Neural progenitor cell (in vitro differentiated cells): ENCODE measurements around the gene NPPC. TPM values are rescaled to one million over a fixed set of nuclear protein-coding genes. Genes with fewer than 3 reads are reported as not detected.
"Not testable (repeated sequence)": the region's sequence is repeated elsewhere in the genome, so short reads cannot be mapped to it uniquely, and the experiment has no call there.

ENCODE experiments used
- DNase-seq: peaks from one replicate; pipeline ENCODE4 v3.0.0-alpha.2; 2016; ENCODE audit warnings: low spot score
- H2AFZ ChIP-seq: fragments of 200-600 bp; sonication (generic); replicated peaks from 2 replicates; pipeline ENCODE4 v1.6.1; 2016; ENCODE audit warnings: antibody characterized with exemption
- H3F3A ChIP-seq: fragments of 200-600 bp; sonication (generic); 2 replicates; pipeline ENCODE4 v1.6.1; 2016; ENCODE audit warnings: antibody characterized with exemption, low read depth
- H3K27ac ChIP-seq: fragments of 200-600 bp; sonication (generic); 2 replicates; pipeline ENCODE4 v1.5.1; 2016; ENCODE audit warnings: mild to moderate bottlenecking
- H3K27me3 ChIP-seq: fragments of 200-600 bp; sonication (generic); 2 replicates; pipeline ENCODE4 v1.6.1; 2016; ENCODE audit warnings: mild to moderate bottlenecking, moderate library complexity
- H3K36me3 ChIP-seq: fragments of 200-600 bp; sonication (generic); 2 replicates; pipeline ENCODE4 v1.5.1; 2016
- H3K4me1 ChIP-seq: fragments of 200-600 bp; sonication (generic); 2 replicates; pipeline ENCODE4 v1.6.1; 2016; ENCODE audit warnings: mixed run types
- H3K4me2 ChIP-seq: fragments of 200-600 bp; sonication (generic); 2 replicates; pipeline ENCODE4 v1.6.1; 2016
- H3K4me3 ChIP-seq: fragments of 200-600 bp; sonication (generic); 2 replicates; pipeline ENCODE4 v1.5.1; 2016
- H3K79me2 ChIP-seq: fragments of 200-600 bp; sonication (generic); 2 replicates; pipeline ENCODE4 v1.6.1; 2016; ENCODE audit warnings: low read depth
- H3K9ac ChIP-seq: fragments of 200-600 bp; sonication (generic); 2 replicates; pipeline ENCODE4 v1.6.1; 2016
- H3K9me3 ChIP-seq: fragments of 200-600 bp; sonication (generic); 2 replicates; pipeline ENCODE4 v1.5.1; 2016; ENCODE audit warnings: low read depth
- H4K20me1 ChIP-seq: fragments of 200-600 bp; sonication (generic); 2 replicates; pipeline ENCODE4 v1.6.1; 2016; ENCODE audit warnings: low read depth
- H3K27ac Mint-ChIP-seq: 3 replicates; pipeline ENCODE4 v1.8.0; 2021; ENCODE audit warnings: mixed read lengths
- H3K27me3 Mint-ChIP-seq: 2 replicates; pipeline ENCODE4 v1.8.0; 2022; ENCODE audit warnings: low read depth, mild to moderate bottlenecking, inconsistent platforms, moderate library complexity, mixed read lengths; ENCODE audit not compliant: insufficient read depth
- H3K36me3 Mint-ChIP-seq: 3 replicates; pipeline ENCODE4 v1.8.0; 2021; ENCODE audit warnings: mixed read lengths
- H3K4me1 Mint-ChIP-seq: 3 replicates; pipeline ENCODE4 v1.8.0; 2021; ENCODE audit warnings: mixed read lengths
- H3K4me3 Mint-ChIP-seq: 3 replicates; pipeline ENCODE4 v1.8.0; 2021; ENCODE audit warnings: mild to moderate bottlenecking, moderate library complexity, mixed read lengths
- H3K9me3 Mint-ChIP-seq: 3 replicates; pipeline ENCODE4 v1.8.0; 2020; ENCODE audit warnings: mixed read lengths
- EZH2 ChIP-seq: fragments of 200-600 bp; sonication (generic); IDR thresholded peaks from 2 replicates; pipeline ENCODE4 v1.6.1; 2017; ENCODE audit warnings: antibody characterized with exemption, mild to moderate bottlenecking, moderate library complexity
- EZH2phosphoT487 ChIP-seq: fragments of 200-600 bp; sonication (generic); IDR thresholded peaks from 2 replicates; pipeline ENCODE4 v1.6.1; 2017; ENCODE audit warnings: antibody characterized with exemption
- total RNA-seq: library from RNA; depleted of rRNA; stranded (reverse); fragments of >200 nt; gene quantifications from 2 replicates; pipeline ENCODE4 v1.2.3, GENCODE V29; 2015; ENCODE audit warnings: low replicate concordance
- TF ChIP-seq, protein P1 (sequence below): fragments of 200-600 bp; sonication (generic); IDR thresholded peaks from 2 replicates; pipeline ENCODE4 v1.5.1; 2017; ENCODE audit warnings: antibody characterized with exemption, mild to moderate bottlenecking

The NPPC gene
- total RNA-seq, 1 donor from 2014 or later, result not detected

GRCh38 chr2:231910771-231911170 is 15.4 kb downstream of the NPPC start:
- no peaks in the 10 kb centered on the region for H3K4me1 Mint-ChIP-seq
- no peaks in the 10 kb centered on the region for H3K36me3 Mint-ChIP-seq
- TF ChIP-seq, protein P1, sequence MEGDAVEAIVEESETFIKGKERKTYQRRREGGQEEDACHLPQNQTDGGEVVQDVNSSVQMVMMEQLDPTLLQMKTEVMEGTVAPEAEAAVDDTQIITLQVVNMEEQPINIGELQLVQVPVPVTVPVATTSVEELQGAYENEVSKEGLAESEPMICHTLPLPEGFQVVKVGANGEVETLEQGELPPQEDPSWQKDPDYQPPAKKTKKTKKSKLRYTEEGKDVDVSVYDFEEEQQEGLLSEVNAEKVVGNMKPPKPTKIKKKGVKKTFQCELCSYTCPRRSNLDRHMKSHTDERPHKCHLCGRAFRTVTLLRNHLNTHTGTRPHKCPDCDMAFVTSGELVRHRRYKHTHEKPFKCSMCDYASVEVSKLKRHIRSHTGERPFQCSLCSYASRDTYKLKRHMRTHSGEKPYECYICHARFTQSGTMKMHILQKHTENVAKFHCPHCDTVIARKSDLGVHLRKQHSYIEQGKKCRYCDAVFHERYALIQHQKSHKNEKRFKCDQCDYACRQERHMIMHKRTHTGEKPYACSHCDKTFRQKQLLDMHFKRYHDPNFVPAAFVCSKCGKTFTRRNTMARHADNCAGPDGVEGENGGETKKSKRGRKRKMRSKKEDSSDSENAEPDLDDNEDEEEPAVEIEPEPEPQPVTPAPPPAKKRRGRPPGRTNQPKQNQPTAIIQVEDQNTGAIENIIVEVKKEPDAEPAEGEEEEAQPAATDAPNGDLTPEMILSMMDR, result no peak
- TF ChIP-seq EZH2phosphoT487, result no peak
- no peak for TF ChIP-seq EZH2
- no peaks in the 10 kb centered on the region for H3K9me3 Mint-ChIP-seq
- H3K4me2 ChIP-seq, result no peak overlapping the region
- H3K27me3 Mint-ChIP-seq, result peaks cover 4% of the 10 kb centered on the region
- no peak overlapping the region for H3K4me3 ChIP-seq
- H4K20me1 ChIP-seq, result no peaks in the 10 kb centered on the region
- no peak overlapping the region for H3K9ac ChIP-seq
- no peaks in the 10 kb centered on the region for H3K79me2 ChIP-seq
- no peaks in the 10 kb centered on the region for H3K4me1 ChIP-seq
- H3F3A ChIP-seq, result no peaks in the 10 kb centered on the region
- H3K27ac Mint-ChIP-seq, result no peak overlapping the region
- DNase-seq, result no peak
- H3K4me3 Mint-ChIP-seq, result no peak overlapping the region
- no peaks in the 10 kb centered on the region for H3K9me3 ChIP-seq
- no peaks in the 10 kb centered on the region for H3K27me3 ChIP-seq
- H3K36me3 ChIP-seq, result no peaks in the 10 kb centered on the region
- no peak overlapping the region for H2AFZ ChIP-seq
- H3K27ac ChIP-seq, result no peak overlapping the region

DNA sequence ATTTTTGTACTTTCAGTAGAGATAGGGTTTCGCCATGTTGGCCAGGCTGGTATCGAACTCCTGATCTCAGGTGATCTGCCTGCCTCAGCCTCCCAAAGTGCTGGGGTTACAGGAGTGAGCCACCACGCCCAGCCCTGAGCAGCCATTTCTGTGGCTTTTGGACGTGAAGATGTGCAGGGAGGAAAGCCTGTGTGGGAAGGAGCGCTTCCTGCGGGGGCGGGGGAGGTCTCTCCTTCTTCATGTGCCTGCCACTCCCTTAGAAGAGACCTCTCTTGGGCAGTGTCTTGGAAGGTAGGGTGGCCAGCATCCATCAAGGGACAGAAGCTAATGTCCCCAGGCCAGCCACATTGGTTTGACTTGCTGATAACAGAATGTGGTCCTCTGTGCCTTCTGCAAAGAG is 16.0 kb downstream of the NPPC start:
- not testable (repeated sequence) for H3K4me1 ChIP-seq, H3K9me3 ChIP-seq, H3K79me2 ChIP-seq, H3K36me3 ChIP-seq, H3K36me3 Mint-ChIP-seq, H3K4me3 ChIP-seq, H3K27ac ChIP-seq, H3K9ac ChIP-seq, H3F3A ChIP-seq, H3K27ac Mint-ChIP-seq, H3K4me2 ChIP-seq, H3K27me3 ChIP-seq, DNase-seq, H3K4me1 Mint-ChIP-seq, H3K27me3 Mint-ChIP-seq, H2AFZ ChIP-seq, H4K20me1 ChIP-seq, H3K4me3 Mint-ChIP-seq, H3K9me3 Mint-ChIP-seq

- no peaks in the 10 kb centered on the region for H3K36me3 Mint-ChIP-seq
- H3F3A ChIP-seq, result no peaks in the 10 kb centered on the region
- H4K20me1 ChIP-seq, result no peaks in the 10 kb centered on the region
- no peaks in the 10 kb centered on the region for H3K9me3 ChIP-seq
- peaks cover 4% of the 10 kb centered on the region for H3K27me3 Mint-ChIP-seq
- no peak overlapping the region for H3K4me3 ChIP-seq
- H3K4me1 ChIP-seq, result no peaks in the 10 kb centered on the region
- H3K36me3 ChIP-seq, result no peaks in the 10 kb centered on the region
- no peak overlapping the region for H3K9ac ChIP-seq
- no peaks in the 10 kb centered on the region for H3K27me3 ChIP-seq
- TF ChIP-seq, protein P1, result no peak
- TF ChIP-seq EZH2, result no peak
- no peak for TF ChIP-seq EZH2phosphoT487
- H3K27ac Mint-ChIP-seq, result no peak overlapping the region
- H3K79me2 ChIP-seq, result no peaks in the 10 kb centered on the region
- H3K4me3 Mint-ChIP-seq, result no peak overlapping the region
- H2AFZ ChIP-seq, result no peak overlapping the region
- H3K27ac ChIP-seq, result no peak overlapping the region
- H3K9me3 Mint-ChIP-seq, result no peaks in the 10 kb centered on the region
- no peaks in the 10 kb centered on the region for H3K4me1 Mint-ChIP-seq
- H3K4me2 ChIP-seq, result no peak overlapping the region
- no peak for DNase-seq
Measured at GRCh38 chr2:231909631-231910030, 16.6 kb downstream of the NPPC start.

DNA sequence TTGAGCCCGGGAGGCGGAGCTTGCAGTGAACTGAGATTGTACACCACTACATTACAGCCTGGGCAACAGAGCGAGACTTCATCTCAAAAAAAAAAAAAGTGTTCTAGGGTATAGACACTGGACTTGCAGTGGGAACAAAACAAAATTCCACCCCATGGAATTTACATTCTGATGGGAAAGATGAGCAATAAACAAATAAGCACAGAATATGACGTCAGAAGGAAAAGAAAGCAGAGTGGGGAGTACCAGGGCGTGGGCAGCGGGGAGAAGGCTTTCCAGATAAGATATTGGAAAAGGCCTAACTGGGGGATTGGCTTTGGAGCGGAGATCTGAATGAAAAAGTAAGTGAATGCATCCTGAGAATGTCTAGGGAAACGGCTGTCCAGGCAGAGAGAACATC is 17.6 kb downstream of the NPPC start:
- DNase-seq, result no peak
- Mint-ChIP-seq H3K9me3 (no peaks in the 10 kb centered on the region), H3K4me3 (no peak overlapping the region), H3K36me3 (no peaks in the 10 kb centered on the region), H3K27ac (no peak overlapping the region), H3K4me1 (no peaks in the 10 kb centered on the region), H3K27me3 (peaks cover 4% of the 10 kb centered on the region)
- H4K20me1 ChIP-seq, result no peaks in the 10 kb centered on the region
- H3K4me3 ChIP-seq, result no peak overlapping the region
- no peaks in the 10 kb centered on the region for H3K27me3 ChIP-seq
- TF ChIP-seq EZH2phosphoT487, result no peak
- TF ChIP-seq, protein P1, result no peak
- TF ChIP-seq EZH2, result no peak
- no peak overlapping the region for H2AFZ ChIP-seq
- no peaks in the 10 kb centered on the region for H3K36me3 ChIP-seq
- H3K9me3 ChIP-seq, result no peaks in the 10 kb centered on the region
- no peak overlapping the region for H3K4me2 ChIP-seq
- H3K9ac ChIP-seq, result no peak overlapping the region
- H3K4me1 ChIP-seq, result no peaks in the 10 kb centered on the region
- H3K27ac ChIP-seq, result no peak overlapping the region
- H3K79me2 ChIP-seq, result no peaks in the 10 kb centered on the region
- no peaks in the 10 kb centered on the region for H3F3A ChIP-seq
